Stimulated activated CD4-positive, alpha-beta T cell treated with anti-CD3 and anti-CD28 coated beads, Interleukin-2, amount 100 ng/mL, for 48 hours (primary cell): Measurements from ENCODE around the gene UQCRHL.
"Not testable (repeated sequence)": the region's sequence is repeated elsewhere in the genome, so short reads cannot be mapped to it uniquely, and the experiment has no call there.

Experiments used
- DNase-seq, 2 donors: peaks; one replicate each; pipeline ENCODE4 v3.0.0-alpha.2; 2020

The UQCRHL gene

GRCh38 chr1:15835205-15835740 lies 27.8 kb upstream of the UQCRHL start:
- peak in 1 of 2 donors; percentile 40 for DNase-seq

GRCh38 chr1:15834406-15835204 lies 27.2 kb upstream of the UQCRHL start:
- peak; percentile 84 to 88 for DNase-seq

- DNase-seq: no peak
These were observed 26.5 kb upstream of the UQCRHL start for GRCh38 chr1:15833842-15834405.

- DNase-seq: peak in 1 of 2 donors; percentile 36
These were observed 25.7 kb upstream of the UQCRHL start for GRCh38 chr1:15833069-15833679.

DNA sequence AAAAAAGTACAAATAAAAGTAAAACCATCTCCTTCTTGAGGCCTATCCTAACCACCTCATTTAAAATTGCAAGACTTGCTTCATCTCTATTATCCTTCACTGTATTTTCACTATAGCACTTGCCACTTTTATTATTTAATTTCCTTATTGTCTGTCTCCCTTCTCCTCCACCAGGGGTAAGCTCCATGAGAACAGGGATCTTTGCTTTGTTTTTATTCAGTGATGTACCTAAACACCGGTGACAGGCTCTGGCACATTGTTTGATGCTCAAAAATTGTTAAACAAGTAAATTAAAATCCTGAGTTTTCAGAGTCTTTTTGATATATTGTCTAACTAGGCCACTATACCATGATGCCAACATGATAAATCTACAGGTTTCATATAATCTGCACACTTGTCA lies 22.8 kb upstream of the UQCRHL start:
- DNase-seq: no peak

- not testable (repeated sequence) for DNase-seq
These were observed 21.5 kb upstream of the UQCRHL start for GRCh38 chr1:15828931-15829330.

DNA sequence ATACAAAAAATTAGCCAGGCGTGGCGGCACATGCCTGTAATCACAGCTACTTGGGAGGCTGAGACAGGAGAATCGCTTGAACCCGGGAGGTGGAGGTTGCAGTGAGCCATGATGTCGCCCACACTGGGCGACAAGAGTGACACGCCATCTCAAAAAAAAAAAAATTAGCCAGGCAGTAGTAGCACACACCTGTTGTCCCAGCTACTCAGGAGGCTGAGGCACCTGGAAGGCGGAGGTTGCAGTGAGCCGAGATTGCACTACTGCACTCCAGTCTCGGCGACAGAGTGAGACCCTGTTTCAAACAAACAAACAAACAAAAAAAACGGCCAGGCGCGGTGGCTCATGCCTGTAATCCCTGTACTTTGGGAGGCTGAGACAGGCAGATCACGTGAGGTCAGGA lies 20.1 kb upstream of the UQCRHL start:
- DNase-seq: not testable (repeated sequence)

- DNase-seq: no peak
These were observed 19.5 kb upstream of the UQCRHL start for GRCh38 chr1:15826810-15827507.

GRCh38 chr1:15825800-15826199 lies 18.4 kb upstream of the UQCRHL start:
- DNase-seq: no peak

DNA sequence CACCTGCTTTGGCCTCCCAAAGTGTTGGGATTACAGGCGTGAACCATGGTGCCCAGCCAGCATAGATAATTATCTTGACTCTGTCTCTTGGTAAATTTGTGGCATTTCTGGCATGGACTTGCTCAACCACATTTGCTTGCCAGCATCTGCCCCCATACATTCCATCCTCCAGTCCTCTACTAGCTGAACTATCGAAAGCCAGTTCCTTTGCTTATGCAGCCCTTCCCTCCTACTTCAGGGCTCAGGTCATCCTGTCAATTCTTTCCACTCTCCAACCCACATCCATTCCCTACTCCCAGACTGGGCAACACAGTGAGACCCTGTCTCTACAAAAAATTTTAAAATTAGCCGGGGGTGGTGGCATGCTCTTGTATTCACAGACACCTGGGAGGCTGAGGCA lies 13.0 kb upstream of the UQCRHL start:
- DNase-seq: no peak

GRCh38 chr1:15816674-15817073 lies 9.2 kb upstream of the UQCRHL start:
- no peak for DNase-seq

DNA sequence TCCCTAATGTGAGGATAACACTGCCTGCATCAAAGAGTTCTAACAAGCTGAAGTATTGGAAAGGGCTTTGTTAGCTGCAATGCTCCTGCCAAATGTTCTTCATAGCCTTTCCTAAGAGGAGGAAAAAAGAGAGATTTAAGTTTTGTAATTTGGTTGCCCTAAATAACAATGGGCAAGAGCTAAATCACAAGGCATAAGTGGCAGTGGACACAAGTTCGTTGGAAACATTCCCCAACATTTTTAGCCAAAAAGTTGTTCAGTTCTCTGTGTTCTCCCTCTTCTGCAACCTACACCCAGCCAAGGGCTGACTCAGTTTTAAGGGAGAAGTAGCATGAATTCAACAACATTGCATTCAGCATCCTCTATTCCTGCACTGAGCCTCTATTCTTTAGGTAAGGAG lies 2.6 kb upstream of the UQCRHL start:
- no peak for DNase-seq

DNA sequence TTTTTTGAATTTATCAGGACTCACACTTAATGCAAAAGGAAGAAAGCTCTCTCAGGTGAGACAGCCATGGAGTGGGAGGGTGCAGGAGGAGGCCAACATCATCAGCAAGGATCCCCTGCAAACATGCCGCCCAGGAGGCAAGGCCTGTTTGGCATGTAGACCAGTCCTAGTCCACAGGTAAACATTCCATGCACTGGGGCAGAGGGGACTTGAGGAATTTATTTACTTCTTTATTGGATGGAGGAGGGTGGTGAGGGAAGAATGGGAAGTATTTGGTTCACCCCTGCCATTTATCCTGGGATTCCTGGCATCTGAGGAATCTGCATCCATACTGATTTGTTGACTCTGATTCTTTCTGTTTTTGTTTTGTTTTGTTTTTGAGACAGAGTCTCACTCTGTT lies 1.5 kb upstream of the UQCRHL start:
- DNase-seq: no peak

GRCh38 chr1:15807121-15807520 lies 328 bp downstream of the UQCRHL start:
- DNase-seq: no peak

DNA sequence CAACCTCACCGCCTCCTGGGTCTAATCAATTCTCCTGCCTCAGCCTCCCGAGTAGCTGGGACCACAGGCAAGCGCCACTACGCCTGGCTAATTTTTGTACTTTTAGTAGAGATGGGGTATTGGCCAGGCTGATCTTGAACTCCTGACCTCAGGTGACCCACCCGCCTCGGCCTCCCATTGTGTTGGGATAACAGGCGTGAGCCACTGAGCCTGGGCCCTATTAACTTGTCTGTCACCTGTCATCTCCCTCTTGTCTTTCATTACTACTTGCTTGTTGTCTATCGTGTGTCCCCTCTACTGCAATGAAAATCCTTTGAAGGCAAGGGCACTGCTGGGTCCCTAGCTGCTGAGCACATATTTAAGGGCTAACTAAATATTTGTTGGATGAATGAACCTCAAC lies 3.4 kb downstream of the UQCRHL start:
- no peak for DNase-seq

- no peak for DNase-seq
These were observed 4.1 kb downstream of the UQCRHL start for GRCh38 chr1:15803380-15803779.

DNA sequence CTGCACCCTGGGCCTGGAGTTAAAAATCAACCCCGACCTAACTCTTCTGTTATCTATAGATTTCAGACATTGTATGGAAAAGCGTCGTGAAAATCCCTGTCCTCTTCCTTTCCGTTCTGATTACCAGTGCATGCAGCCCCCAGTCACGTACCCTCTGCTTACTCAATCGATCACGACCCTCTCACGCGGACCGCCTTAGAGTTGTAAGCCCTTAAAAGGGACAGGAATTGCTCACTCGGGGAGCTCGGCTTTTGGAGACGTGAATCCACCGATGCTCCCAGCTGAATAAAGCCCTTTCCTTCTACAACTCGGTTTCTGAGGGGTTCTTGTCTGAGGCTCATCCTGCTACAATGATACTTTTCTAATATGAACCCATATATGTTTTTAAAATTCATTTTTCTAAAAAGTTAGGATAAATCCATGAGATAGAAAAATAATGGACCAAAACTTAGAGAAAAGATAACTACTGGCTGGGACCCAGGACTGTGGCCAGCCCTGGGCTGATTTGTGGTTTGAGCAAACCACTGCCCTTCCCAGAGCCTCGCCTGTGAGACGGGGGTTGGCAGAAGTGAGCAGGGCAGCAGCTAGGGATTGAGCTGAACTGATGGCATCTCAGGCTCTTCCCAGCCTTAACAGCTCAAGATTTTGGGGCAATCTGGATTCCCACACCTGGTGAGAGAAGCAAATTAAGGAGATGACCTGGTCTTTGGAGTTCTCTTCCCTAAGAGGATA lies 5.0 kb downstream of the UQCRHL start:
- DNase-seq: no peak

DNA sequence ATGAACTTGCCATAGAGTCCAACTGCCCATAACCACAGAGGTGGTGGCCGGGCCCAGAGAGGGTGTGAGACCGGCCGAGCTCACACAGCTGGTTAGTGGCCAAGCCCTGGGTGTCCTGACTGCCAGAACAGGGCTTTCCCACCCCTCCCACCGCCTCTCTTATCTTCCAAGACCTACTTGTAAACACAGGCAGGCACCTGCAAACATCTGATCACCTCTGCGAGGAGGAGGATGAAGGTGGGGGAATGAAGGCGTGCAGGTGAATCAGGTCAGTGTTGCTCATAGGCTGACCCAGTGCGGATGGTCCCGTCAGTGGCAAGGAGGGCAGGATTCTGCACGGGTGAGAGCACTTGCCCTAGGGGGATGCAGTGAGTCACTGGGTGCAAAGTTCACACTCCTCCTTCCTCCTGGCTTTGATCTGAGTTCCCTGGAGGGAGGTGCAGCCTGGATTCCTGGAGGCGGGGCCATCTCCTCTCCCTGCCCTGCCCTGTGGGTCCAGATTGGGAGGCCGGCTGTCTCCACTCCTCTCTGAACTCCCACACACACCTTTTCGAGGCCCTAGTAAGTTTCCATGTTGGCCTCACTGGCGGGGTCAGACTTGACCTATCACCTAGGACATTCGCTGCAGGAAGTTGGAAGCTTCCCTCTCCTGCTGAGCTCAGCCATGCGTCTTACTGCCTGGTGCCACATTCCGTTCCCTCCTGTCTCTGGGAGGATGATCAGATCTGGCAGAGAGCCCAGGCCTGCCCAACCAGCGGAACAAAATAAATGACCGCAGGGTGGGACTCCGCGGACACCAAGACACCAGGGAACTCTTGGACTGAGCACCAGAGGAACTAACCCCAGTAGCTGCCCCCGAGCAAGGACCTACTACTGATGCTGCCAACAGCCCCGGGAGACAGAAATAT lies 7.3 kb downstream of the UQCRHL start:
- DNase-seq: no peak

DNA sequence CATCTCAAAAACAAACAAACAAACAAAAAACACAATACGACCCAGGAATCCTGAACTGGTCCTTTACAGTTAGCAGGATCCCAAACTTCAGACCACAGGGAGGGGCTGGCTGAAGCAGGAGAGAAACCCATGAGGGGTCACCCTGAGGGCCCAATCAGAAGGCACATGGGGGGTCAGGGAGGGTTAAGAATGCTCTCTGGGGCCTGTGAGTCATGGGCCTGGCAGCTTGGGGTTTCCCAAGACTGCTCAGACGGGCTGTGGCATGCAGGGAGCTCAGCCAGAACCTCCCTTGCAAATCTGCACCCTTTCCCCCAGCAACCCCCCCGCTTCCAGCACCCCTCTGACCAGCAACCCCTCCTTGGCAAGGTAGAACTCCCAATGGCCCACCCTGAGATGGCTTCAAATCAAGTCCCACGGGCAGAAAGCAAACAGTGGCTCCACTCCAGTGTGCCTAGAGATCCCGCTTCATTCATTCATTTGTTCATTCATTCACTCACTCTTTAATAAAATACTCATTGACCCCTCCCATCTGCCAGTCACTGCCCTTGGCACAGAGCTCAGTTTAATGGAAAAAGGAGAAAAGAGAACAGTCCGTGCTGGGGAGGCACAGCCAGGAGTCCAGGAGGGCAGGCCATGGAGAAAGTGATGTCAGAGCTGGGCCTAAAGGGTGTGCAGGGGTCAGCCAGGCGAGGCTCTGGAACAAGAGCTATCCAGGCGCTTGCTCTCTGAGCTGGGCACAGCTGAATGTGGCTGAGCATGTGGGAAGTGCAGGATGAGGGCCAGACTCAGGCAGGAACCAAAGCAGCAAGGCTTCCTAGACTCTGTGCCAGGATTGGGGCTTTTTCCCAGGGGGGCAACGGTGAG lies 8.2 kb downstream of the UQCRHL start:
- peak in 1 of 2 donors; percentile 10 for DNase-seq

- no peak for DNase-seq
These were observed 9.6 kb downstream of the UQCRHL start for GRCh38 chr1:15797614-15798390.
